Lung (tissue), 12 donors: Measurements from ENCODE around the gene KHDC3L. TPM values are rescaled to one million over a fixed set of nuclear protein-coding genes. Genes with fewer than 3 reads are reported as not detected.

Experiments
- ATAC-seq: fragments of 200-7000 bp; cut with Tn5 transposase; one replicate; pipeline ENCODE4 v1.9.1; 2020; ENCODE audit warnings: moderate number of reproducible peaks; ENCODE audit not compliant: insufficient read depth, low FRiP score
- DNase-seq, 3 donors: peaks; one replicate each; pipeline ENCODE4 v3.0.0-alpha.2; 2013 to 2017
- H3K27ac ChIP-seq, 2 donors: one replicate each; pipeline ENCODE4 v1.5.1; 2013; ENCODE audit warnings: mild to moderate bottlenecking in 2 of 2, moderate library complexity in 2 of 2, control low read depth in 1 of 2, inconsistent platforms in 1 of 2, low read depth in 1 of 2, low read length in 1 of 2
- H3K27me3 ChIP-seq, 3 donors: one replicate each; pipeline ENCODE4 v1.5.1; 2013; ENCODE audit warnings: low read length in 2 of 3; ENCODE audit not compliant: control insufficient read depth in 3 of 3, insufficient read depth in 3 of 3
- H3K36me3 ChIP-seq, 4 donors: one replicate each; pipeline ENCODE4 v1.5.1; 2013; ENCODE audit warnings: low read length in 4 of 4, mild to moderate bottlenecking in 1 of 4, moderate library complexity in 1 of 4; ENCODE audit not compliant: control insufficient read depth in 4 of 4, insufficient read depth in 4 of 4
- H3K4me1 ChIP-seq, 5 donors: one replicate each; pipeline ENCODE4 v1.5.1; 2013; ENCODE audit warnings: low read length in 5 of 5, mild to moderate bottlenecking in 2 of 5, moderate library complexity in 1 of 5; ENCODE audit not compliant: control insufficient read depth in 5 of 5, insufficient read depth in 5 of 5
- H3K4me3 ChIP-seq: one replicate; pipeline ENCODE4 v1.5.1; 2013; ENCODE audit warnings: mild to moderate bottlenecking, control low read depth, moderate library complexity
- H3K9ac ChIP-seq, 2 donors: one replicate each; pipeline ENCODE4 v1.5.1; 2013; ENCODE audit warnings: low read length in 2 of 2, control low read depth in 1 of 2; ENCODE audit not compliant: insufficient read depth in 1 of 2
- H3K9me3 ChIP-seq, 4 donors: one replicate each; pipeline ENCODE4 v1.5.1; 2013; ENCODE audit warnings: low read length in 3 of 4, mild to moderate bottlenecking in 1 of 4, moderate library complexity in 1 of 4; ENCODE audit not compliant: control insufficient read depth in 4 of 4, insufficient read depth in 3 of 4
- CTCF ChIP-seq: IDR thresholded peaks from 2 replicates; pipeline ENCODE4 v1.5.1; 2012; ENCODE audit warnings: mild to moderate bottlenecking; ENCODE audit errors: control extremely low read depth, extremely low read depth
- WGBS, 2 donors: extraction: QIAGEN DNeasy Blood & Tissue Kit; methylation state at CpG; one replicate each; pipeline ENCODE4 v1.1.7; 2013; 5-methylcytosine and 5-hydroxymethylcytosine counted together
- polyA plus RNA-seq, 2 donors: library from polyadenylated mRNA; stranded (reverse); fragments of 200-250 nt; gene quantifications; one replicate each; pipeline ENCODE4 v1.2.1, GENCODE V29; 2013
- total RNA-seq, 2 donors: library from RNA; depleted of rRNA in 1 of 2; stranded (reverse); fragments of >200 nt in 1 of 2; gene quantifications; one replicate each; pipeline ENCODE4 v1.2.1, GENCODE V29; 2014 to 2021
- donor health status: control.
- donor health status: control.
- donor health status: Bipolar disorder and iron deficiency.
- donor health status: healthy.
- donor health status: DM: yes; HTN: yes; CAD: no.

KHDC3L gene
- total and polyA plus RNA-seq, 4 donors, result not detected

DNA sequence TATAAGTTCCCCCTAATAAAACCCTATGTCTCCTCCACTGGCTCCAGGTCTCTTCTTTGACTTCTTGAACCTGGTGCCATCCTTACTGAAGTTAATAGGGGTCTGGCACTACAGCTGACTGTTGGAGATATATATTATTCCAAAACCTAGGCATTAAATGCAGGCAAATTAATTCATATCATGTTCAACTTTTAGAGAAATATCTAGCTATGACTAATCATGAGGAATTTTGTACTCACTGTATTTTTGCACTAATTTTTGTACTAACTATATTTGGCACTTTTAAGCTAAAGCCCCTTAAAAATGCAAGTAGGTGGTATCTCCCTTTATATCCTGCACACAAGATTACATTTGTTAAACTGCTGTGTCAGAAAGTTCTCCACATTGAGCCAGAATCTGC is 19.3 kb upstream of the KHDC3L start:
- H3K9me3 ChIP-seq, result peaks cover 0 to under 1% (median 0%) of the 10 kb centered on the region in 4 donors
- no peaks in the 10 kb centered on the region for H3K27me3 ChIP-seq
- no peak for TF ChIP-seq CTCF
- no peak overlapping the region for H3K9ac ChIP-seq
- H3K36me3 ChIP-seq, result no peaks in the 10 kb centered on the region
- no peak for ATAC-seq
- peaks cover 0 to 17% (median 0%) of the 10 kb centered on the region in 5 donors for H3K4me1 ChIP-seq
- DNase-seq, result no peak
- H3K27ac ChIP-seq, result no peak overlapping the region
- H3K4me3 ChIP-seq, result no peak overlapping the region

DNA sequence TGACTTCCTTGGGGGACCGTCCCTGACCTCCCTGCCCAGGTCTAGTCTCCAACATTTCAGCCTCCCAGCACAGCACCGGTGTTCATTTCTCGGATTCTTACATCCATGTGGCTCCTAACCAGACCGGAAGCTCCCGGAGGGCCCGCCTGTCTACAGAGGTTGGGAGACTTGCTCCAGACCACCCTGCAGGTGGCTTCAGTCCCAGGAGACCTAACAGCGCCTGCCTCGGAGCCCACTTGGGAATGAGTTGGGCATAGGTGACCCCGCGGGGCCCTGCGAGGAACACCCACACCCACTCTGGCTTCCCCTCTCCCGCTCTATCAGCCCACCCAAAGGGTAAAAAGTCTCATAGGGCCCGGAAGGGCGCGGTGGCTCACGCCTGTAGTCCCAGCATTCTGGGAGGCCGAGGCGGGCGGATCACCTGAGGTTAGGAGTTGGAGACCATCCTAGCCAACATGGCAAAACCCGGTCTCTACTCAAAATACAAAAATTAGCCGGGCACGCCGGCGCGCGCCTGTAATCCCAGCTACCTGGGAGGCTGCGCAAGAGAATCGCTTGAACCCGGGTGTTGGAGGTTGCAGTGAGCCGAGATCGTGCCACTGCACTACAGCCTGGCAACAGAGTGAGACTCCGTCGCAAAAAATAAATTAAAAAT is 13.8 kb upstream of the KHDC3L start:
- Histone ChIP-seq H3K9me3 (peaks cover 0 to 4% (median 0%) of the 10 kb centered on the region in 4 donors), H3K36me3 (no peaks in the 10 kb centered on the region), H3K27ac (no peak overlapping the region), H3K4me1 (peaks cover 0 to 10% (median 0%) of the 10 kb centered on the region in 5 donors), H3K9ac (no peak overlapping the region), H3K27me3 (peaks cover 0 to 6% (median 0%) of the 10 kb centered on the region in 3 donors), H3K4me3 (no peak overlapping the region)
- TF ChIP-seq CTCF, result no peak
- DNase-seq (no peak), ATAC-seq (no peak)
- 43 to 50% methylated on average over 33 of the region's 33 CpGs for WGBS, 2 donors

DNA sequence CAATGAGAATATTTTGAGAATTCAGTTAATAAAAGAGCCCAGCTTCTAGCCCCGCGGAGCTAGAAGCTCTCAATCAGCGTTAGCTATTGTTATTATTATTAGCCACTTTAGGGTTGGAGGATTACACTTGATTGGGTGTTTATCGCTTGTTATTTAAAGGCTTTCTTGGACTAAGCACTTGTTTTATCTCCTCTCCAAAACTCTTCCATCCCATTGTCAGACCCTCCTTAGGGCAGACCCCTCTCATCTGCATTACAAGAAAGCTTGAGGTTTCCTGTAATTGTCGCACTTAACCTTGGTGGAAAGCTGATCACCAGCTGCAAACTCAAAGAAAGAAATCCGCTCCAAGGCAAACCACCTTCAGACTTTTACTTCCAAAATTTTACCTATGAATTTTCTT is 13.1 kb upstream of the KHDC3L start:
- peaks cover 0 to 6% (median 0%) of the 10 kb centered on the region in 3 donors for H3K27me3 ChIP-seq
- peaks cover 0 to 4% (median 0%) of the 10 kb centered on the region in 4 donors for H3K9me3 ChIP-seq
- WGBS, 2 donors, result 17 to 26% methylated on average over 6 of the region's 6 CpGs
- H3K4me1 ChIP-seq, result peaks cover 0 to 9% (median 0%) of the 10 kb centered on the region in 5 donors
- H3K9ac ChIP-seq, result no peak overlapping the region
- ATAC-seq, result no peak
- no peak overlapping the region for H3K4me3 ChIP-seq
- no peak for DNase-seq
- no peaks in the 10 kb centered on the region for H3K36me3 ChIP-seq
- no peak for TF ChIP-seq CTCF
- no peak overlapping the region for H3K27ac ChIP-seq
